HFFc6 (cell line): ENCODE data around the gene ZFP36L2. TPM values are rescaled to one million over a fixed set of nuclear protein-coding genes. Genes with fewer than 3 reads are reported as not detected.

Experiments used
- DNase-seq: peaks from one replicate; pipeline ENCODE4 v3.0.0-alpha.2; 2018
- H3K27ac Mint-ChIP-seq: 2 replicates; pipeline ENCODE4 v1.8.0; 2020; ENCODE audit warnings: mild to moderate bottlenecking, mixed read lengths
- H3K27me3 Mint-ChIP-seq: 2 replicates; pipeline ENCODE4 v1.8.0; 2021; ENCODE audit warnings: mild to moderate bottlenecking, moderate library complexity, mixed read lengths; ENCODE audit not compliant: insufficient read depth
- H3K36me3 Mint-ChIP-seq: 2 replicates; pipeline ENCODE4 v1.8.0; 2021; ENCODE audit warnings: low read depth, mixed read lengths
- H3K4me1 Mint-ChIP-seq: 2 replicates; pipeline ENCODE4 v1.8.0; 2020; ENCODE audit warnings: low read depth, mixed read lengths
- H3K4me3 Mint-ChIP-seq: 2 replicates; pipeline ENCODE4 v1.8.0; 2020; ENCODE audit warnings: mild to moderate bottlenecking, moderate library complexity, mixed read lengths
- H3K9me3 Mint-ChIP-seq: 2 replicates; pipeline ENCODE4 v1.8.0; 2020; ENCODE audit warnings: mild to moderate bottlenecking, mixed read lengths
- CTCF ChIP-seq: fragments of 200-600 bp; sonication (generic); IDR thresholded peaks from 2 replicates; pipeline ENCODE4 v1.5.0; 2021; ENCODE audit warnings: antibody characterized with exemption, mild to moderate bottlenecking
- total RNA-seq, 6 experiments: library from RNA; stranded (reverse); fragmentation: NEBNext Ultra II Directional; extraction: Animal tissue kit (Norgen Biotek cat#: 25700); gene quantifications; 2 replicates in 1 of 6; 3 replicates in 5 of 6; pipeline ENCODE4 v1.2.3, GENCODE V29; 2021

The ZFP36L2 gene
- total RNA-seq, 6 experiments from 2014 or later, result 66.6 to 94.5 (median 81.5) TPM

- H3K4me1 Mint-ChIP-seq, result peaks cover 54% of the 10 kb centered on the region
- peaks cover 19% of the 10 kb centered on the region for H3K36me3 Mint-ChIP-seq
- H3K27ac Mint-ChIP-seq, result peak overlapping the region; percentile 97
- DNase-seq, result no peak
- H3K27me3 Mint-ChIP-seq, result peaks cover 2% of the 10 kb centered on the region; the same call in 1 of the 2 replicates
- no peaks in the 10 kb centered on the region for H3K9me3 Mint-ChIP-seq
- peak overlapping the region; percentile 90 for H3K4me3 Mint-ChIP-seq
- no peak for TF ChIP-seq CTCF
Observed at GRCh38 chr2:43222475-43223309, 3.7 kb downstream of the ZFP36L2 start.

GRCh38 chr2:43221763-43222474, 4.5 kb downstream of the ZFP36L2 start:
- peaks cover 55% of the 10 kb centered on the region for H3K4me1 Mint-ChIP-seq
- H3K27me3 Mint-ChIP-seq, result peaks cover 2% of the 10 kb centered on the region; the same call in 1 of the 2 replicates
- H3K36me3 Mint-ChIP-seq, result peaks cover 19% of the 10 kb centered on the region
- peak overlapping the region; percentile 90 for H3K4me3 Mint-ChIP-seq
- TF ChIP-seq CTCF, result no peak
- H3K27ac Mint-ChIP-seq, result peak overlapping the region; percentile 97
- DNase-seq, result peak; percentile 90
- H3K9me3 Mint-ChIP-seq, result no peaks in the 10 kb centered on the region

- peak overlapping the region; percentile 90 for H3K4me3 Mint-ChIP-seq
- TF ChIP-seq CTCF, result no peak
- peak overlapping the region; percentile 97 for H3K27ac Mint-ChIP-seq
- peaks cover 2% of the 10 kb centered on the region; the same call in 1 of the 2 replicates for H3K27me3 Mint-ChIP-seq
- peaks cover 19% of the 10 kb centered on the region for H3K36me3 Mint-ChIP-seq
- no peaks in the 10 kb centered on the region for H3K9me3 Mint-ChIP-seq
- DNase-seq, result peak; percentile 38
- peaks cover 55% of the 10 kb centered on the region for H3K4me1 Mint-ChIP-seq
Observed at GRCh38 chr2:43221124-43221762, 5.2 kb downstream of the ZFP36L2 start.

- Mint-ChIP-seq H3K27ac (peak overlapping the region; percentile 97), H3K4me1 (peaks cover 55% of the 10 kb centered on the region), H3K9me3 (no peaks in the 10 kb centered on the region), H3K4me3 (peak overlapping the region; percentile 90), H3K36me3 (peaks cover 19% of the 10 kb centered on the region), H3K27me3 (peaks cover 2% of the 10 kb centered on the region; the same call in 1 of the 2 replicates)
- DNase-seq, result no peak
- no peak for TF ChIP-seq CTCF
Observed at GRCh38 chr2:43220760-43221123, 5.7 kb downstream of the ZFP36L2 start.

- TF ChIP-seq CTCF, result no peak
- peak overlapping the region; percentile 97 for H3K27ac Mint-ChIP-seq
- peaks cover 55% of the 10 kb centered on the region for H3K4me1 Mint-ChIP-seq
- H3K27me3 Mint-ChIP-seq, result peaks cover 2% of the 10 kb centered on the region
- no peaks in the 10 kb centered on the region for H3K9me3 Mint-ChIP-seq
- H3K36me3 Mint-ChIP-seq, result peaks cover 19% of the 10 kb centered on the region
- H3K4me3 Mint-ChIP-seq, result peak overlapping the region; percentile 90
- DNase-seq, result no peak
Observed at GRCh38 chr2:43220229-43220751, 6.1 kb downstream of the ZFP36L2 start.
